GM21360 (cell line): Measurements from ENCODE around the gene KLF16.

Experiments used
- ATAC-seq: cut with Tn5 transposase; IDR thresholded peaks from one replicate; pipeline ENCODE4 v1.9.1; 2021; ENCODE audit warnings: mild to moderate bottlenecking, moderate library complexity; ENCODE audit not compliant: unreplicated experiment

KLF16 gene

GRCh38 chr19:1845125-1845515, 18.3 kb downstream of the KLF16 start:
- no peak for ATAC-seq

- ATAC-seq: no peak
These were observed 18.8 kb downstream of the KLF16 start for GRCh38 chr19:1844513-1845124.

DNA sequence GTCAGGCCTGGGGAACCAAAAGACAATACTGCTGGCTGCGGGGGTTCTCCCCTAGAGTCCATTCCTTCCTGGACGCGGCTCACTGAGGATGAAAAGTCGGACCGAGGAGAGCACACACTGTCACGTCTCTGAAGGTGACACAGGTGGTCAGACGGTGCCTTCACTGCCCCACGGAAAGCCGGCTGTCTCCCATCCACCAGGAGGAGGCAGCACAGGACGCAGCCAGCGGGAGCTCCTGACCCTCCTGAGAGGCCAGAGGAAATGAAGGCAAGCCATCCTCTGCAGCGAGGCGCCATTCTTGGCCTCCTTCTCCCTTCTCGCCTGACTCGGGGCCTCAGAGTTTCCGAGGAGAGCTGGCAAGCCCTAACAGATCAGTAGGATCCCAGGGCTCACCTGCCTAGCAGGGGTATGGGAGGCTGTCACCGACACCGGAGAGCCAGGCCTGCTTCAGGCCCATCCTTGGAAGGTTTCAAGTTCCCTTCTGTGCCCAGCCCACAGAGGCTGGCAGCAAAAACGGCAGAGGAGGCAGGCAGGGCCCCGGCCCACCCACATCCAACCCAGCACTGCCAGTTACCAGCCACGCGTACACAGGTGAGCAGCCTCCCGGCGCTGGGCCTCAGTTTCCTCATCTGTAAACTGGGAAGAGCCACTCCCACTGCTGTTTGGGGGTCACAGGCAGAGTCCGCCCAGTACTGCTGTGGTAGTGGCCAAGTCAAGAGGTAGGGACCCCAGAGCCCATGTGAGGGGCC, 19.6 kb downstream of the KLF16 start:
- no peak for ATAC-seq

DNA sequence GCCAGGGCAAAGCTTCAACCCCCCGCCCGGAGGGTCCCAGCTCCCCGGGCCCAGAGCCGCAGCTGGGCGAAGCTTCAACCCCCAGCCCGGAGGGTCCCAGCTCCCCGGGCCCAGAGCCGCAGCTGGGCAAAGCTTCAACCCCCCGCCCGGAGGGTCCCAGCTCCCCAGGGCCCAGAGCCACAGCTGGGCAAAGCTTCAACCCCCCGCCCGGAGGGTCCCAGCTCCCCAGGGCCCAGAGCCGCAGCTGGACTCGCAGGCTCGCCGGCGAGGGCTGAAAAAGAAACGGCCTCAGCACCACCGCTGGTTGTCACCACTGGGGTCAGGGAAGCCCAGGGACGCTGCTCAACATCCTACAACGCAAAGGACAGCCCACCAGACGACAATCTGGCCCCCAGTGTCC, 20.3 kb downstream of the KLF16 start:
- ATAC-seq: no peak

DNA sequence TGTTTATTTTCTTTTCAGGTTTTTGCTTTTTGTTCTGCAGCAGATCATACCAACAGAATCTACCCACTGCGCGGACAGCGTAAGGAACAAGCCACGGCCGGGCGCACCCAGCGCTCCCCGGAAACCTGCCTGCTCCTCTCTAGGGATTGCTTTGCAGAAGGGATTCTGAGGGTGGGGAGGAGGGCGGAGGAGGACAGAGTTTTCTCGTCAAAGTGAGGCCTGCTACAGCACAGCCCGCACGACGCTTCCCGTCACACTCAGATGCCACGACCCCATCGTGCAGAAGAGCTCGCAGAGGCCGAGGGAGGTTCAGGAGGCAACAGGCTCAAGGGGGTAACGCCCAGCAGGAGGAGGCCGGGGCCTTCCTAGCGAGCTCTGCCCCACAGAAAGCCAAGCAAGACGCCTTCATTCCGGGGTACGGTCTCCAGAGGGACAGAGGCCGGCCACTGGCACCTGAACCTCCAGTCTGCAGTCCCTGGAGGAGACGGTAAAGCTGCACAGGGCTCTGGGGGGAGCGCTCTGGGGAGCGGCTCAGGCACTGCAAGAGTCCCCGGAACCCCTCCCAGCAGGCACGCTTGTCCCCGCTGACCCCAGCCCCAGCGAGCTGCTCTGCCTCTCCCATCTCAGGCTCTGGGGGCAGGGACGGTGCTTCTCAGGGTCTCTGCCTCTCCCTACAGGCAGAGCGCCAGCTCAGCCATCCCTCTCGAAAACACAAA, 22.0 kb downstream of the KLF16 start:
- ATAC-seq: no peak

- ATAC-seq: no peak
These were observed 22.8 kb downstream of the KLF16 start for GRCh38 chr19:1840541-1841115.

- no peak for ATAC-seq
These were observed 23.5 kb downstream of the KLF16 start for GRCh38 chr19:1839658-1840540.

GRCh38 chr19:1837625-1838105, 25.7 kb downstream of the KLF16 start:
- no peak for ATAC-seq

DNA sequence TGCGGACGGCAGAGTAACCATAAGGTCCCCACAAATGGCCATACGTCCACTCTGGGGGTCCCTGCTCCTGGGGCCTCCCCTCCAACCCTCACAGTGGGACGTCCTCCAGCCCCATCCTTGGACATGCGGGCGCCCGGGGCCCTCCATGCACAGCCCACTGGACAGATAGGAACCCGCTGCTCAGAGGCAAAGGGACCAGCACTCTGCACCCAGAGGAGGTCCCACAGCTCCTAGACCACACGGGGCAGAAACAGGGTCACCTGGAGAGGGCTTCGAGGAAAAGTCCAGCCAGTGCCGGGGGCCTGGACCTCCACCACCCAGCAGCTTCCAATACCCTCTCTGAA, 26.2 kb downstream of the KLF16 start:
- ATAC-seq: no peak

GRCh38 chr19:1836458-1837221, 26.7 kb downstream of the KLF16 start:
- ATAC-seq: no peak

GRCh38 chr19:1833540-1833939, 29.8 kb downstream of the KLF16 start:
- ATAC-seq: no peak

GRCh38 chr19:1832046-1832663, 31.2 kb downstream of the KLF16 start:
- ATAC-seq: no peak

DNA sequence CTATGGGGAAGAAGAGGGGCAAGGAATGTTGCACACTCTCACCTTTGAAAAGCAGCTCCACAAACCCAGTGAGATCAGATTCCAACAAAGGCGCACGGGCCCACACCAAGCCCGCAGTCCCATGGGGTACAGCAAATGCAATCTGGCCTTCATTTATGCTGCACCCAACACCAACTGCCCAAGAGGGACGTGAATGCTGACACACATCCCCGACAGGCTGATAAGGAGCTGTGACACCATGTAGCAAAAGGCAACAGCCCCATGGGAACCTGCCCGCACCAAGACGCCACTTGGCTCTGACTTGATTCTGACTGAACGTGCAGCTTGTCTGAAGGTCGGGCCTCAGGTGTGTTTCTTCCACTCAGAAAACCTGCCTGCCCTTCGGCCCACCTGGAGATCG, 32.4 kb downstream of the KLF16 start:
- no peak for ATAC-seq

DNA sequence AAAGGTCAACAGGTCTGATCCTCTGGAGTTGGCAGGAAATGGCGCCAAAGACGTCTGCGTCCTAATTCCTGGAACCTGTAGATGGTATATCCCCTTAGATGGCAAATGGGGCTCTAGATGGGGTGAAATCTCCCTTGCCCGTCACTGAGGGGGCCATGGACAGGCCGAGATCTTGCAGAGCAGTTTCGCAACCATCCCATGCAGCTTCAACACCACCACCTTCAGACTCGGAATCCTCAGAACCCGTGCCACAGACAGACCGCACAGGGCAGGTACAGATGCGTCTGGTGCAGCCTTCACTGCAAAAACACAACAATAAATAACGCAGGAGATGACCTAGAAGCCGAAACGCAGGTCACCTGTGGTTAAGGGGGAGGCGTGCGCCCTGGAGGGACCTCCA, 32.8 kb downstream of the KLF16 start:
- no peak for ATAC-seq

DNA sequence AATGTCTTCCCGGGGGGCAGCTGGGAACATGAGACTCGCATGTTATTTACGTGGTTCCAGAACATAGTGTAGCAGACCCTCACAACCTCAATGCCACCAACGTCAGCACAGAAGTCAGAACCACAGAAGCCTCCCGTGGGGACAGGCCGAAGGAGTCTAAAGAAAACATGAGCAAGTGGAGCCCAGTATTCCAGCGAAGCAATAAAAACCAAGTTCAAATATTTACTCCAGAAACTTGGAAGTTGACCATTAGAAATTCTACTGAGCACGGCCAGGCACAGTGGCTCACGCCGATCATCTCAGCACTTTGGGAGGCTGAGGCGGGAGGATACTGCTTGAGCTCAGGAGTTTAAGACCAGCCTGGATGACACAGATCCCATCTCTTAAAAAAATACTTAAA, 33.4 kb downstream of the KLF16 start:
- ATAC-seq: no peak

DNA sequence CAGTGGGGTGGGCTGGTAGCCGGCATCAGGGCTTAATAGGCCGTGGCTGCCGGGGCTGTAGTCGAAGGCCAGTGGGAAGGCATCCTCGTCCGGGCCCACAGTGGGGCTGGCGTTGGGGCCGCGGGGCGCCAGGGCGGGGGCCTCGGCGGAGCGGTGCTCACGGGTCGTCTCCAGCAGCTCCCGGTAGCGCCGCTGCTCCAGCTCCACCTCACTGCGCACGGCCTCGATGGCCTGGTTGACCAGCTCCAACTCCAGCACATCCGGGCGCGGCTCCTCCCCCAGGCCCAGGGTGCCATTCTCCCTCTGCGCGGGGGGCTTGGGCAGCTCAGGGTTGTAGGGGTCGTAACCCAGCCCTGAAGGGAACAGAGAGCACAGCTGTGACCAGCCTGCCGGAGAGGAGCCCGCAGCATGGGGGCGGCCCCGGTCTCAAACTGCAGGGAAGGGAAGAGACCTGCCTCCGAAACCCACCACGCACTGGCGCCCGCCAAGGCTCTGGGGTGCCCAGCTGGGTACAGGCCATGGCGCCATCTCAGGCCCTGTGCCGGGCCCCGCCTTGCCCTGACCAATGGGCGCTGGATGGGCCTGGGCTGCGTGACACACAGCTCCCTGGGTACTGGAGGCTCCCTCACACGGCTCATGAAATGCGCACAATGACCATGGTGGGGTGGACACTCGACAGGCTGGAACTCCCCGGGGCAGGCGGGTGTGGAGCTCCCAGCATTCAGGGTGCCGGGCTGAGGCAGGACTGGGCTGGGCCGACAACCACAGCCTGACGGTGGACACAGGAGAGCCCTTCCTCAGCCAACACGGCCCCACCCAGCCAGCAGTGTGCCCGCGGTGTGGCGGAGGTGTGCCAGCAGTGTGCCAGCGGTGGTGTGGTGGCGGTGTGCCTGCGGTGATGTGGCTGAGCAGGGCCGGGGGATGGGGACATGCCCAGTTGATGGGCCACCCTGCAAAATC, 34.8 kb downstream of the KLF16 start:
- ATAC-seq: no peak

GRCh38 chr19:1827566-1828278, 35.7 kb downstream of the KLF16 start:
- no peak for ATAC-seq
